ENCODE data around the gene INSC. TPM values are rescaled to one million over a fixed set of nuclear protein-coding genes. Genes with fewer than 3 reads are reported as not detected.

INSC gene
- polyA plus RNA-seq, 3 donors from 2014 or later: 0.59 to 1.4 TPM; not detected in 1

GRCh38 chr11:15233371-15234165 is 118.8 kb downstream of the INSC start:
- no peaks in the 10 kb centered on the region for H3K9me3 Mint-ChIP-seq
- no peak overlapping the region for H3K27ac Mint-ChIP-seq
- no peaks in the 10 kb centered on the region for H3K4me1 Mint-ChIP-seq
- H3K4me3 Mint-ChIP-seq: no peak overlapping the region
- no peaks in the 10 kb centered on the region for H3K36me3 Mint-ChIP-seq
- no peak for DNase-seq
- peaks cover 0 to 6% (median 2%) of the 10 kb centered on the region in 3 donors for H3K27me3 Mint-ChIP-seq (ENCODE audit: low read depth in 3 of 3)

- Mint-ChIP-seq H3K27me3 (ENCODE audit: low read depth in 3 of 3) (peaks cover 0 to 6% (median 0%) of the 10 kb centered on the region in 3 donors), H3K27ac (no peak overlapping the region), H3K9me3 (no peaks in the 10 kb centered on the region), H3K4me1 (no peaks in the 10 kb centered on the region), H3K36me3 (no peaks in the 10 kb centered on the region), H3K4me3 (no peak overlapping the region)
- DNase-seq: no peak
Measured at GRCh38 chr11:15234796-15235195, 120.1 kb downstream of the INSC start.

GRCh38 chr11:15236559-15236958 is 121.8 kb downstream of the INSC start:
- no peaks in the 10 kb centered on the region for H3K36me3 Mint-ChIP-seq
- H3K27ac Mint-ChIP-seq: no peak overlapping the region
- H3K9me3 Mint-ChIP-seq: no peaks in the 10 kb centered on the region
- no peak overlapping the region for H3K4me3 Mint-ChIP-seq
- peaks cover 0 to 7% (median 0%) of the 10 kb centered on the region in 3 donors for H3K27me3 Mint-ChIP-seq (ENCODE audit: low read depth in 3 of 3)
- H3K4me1 Mint-ChIP-seq: no peaks in the 10 kb centered on the region
- DNase-seq: no peak

- H3K4me3 Mint-ChIP-seq: no peak overlapping the region
- no peaks in the 10 kb centered on the region for H3K36me3 Mint-ChIP-seq
- H3K4me1 Mint-ChIP-seq: no peaks in the 10 kb centered on the region
- no peak overlapping the region for H3K27ac Mint-ChIP-seq
- H3K27me3 Mint-ChIP-seq (ENCODE audit: low read depth in 3 of 3): peaks cover 1 to 4% (median 3%) of the 10 kb centered on the region in 3 donors
- H3K9me3 Mint-ChIP-seq: peaks cover 0 to under 1% (median 0%) of the 10 kb centered on the region in 6 donors
- DNase-seq: no peak
Measured at GRCh38 chr11:15238856-15239255, 124.1 kb downstream of the INSC start.

GRCh38 chr11:15248749-15249148 is 134.0 kb downstream of the INSC start:
- no peak overlapping the region for H3K27ac Mint-ChIP-seq
- H3K4me3 Mint-ChIP-seq: no peak overlapping the region
- H3K27me3 Mint-ChIP-seq (ENCODE audit: low read depth in 3 of 3): peaks cover 2 to 7% (median 2%) of the 10 kb centered on the region in 3 donors
- no peak for DNase-seq
- no peaks in the 10 kb centered on the region for H3K36me3 Mint-ChIP-seq
- peaks cover 0 to 2% (median 0%) of the 10 kb centered on the region in 6 donors for H3K9me3 Mint-ChIP-seq
- H3K4me1 Mint-ChIP-seq: no peaks in the 10 kb centered on the region

- no peaks in the 10 kb centered on the region for H3K4me1 Mint-ChIP-seq
- peaks cover 3 to 10% (median 7%) of the 10 kb centered on the region in 3 donors for H3K27me3 Mint-ChIP-seq (ENCODE audit: low read depth in 3 of 3)
Measured at GRCh38 chr11:15258433-15259165, 143.9 kb downstream of the INSC start.

GRCh38 chr11:15266999-15267398 is 152.3 kb downstream of the INSC start:
- no peaks in the 10 kb centered on the region for H3K4me1 Mint-ChIP-seq
- H3K27me3 Mint-ChIP-seq (ENCODE audit: low read depth in 3 of 3): peaks cover 0 to 4% (median 0%) of the 10 kb centered on the region in 3 donors
- H3K9me3 Mint-ChIP-seq: peaks cover 1 to 25% (median 12%) of the 10 kb centered on the region in 6 donors
- H3K27ac Mint-ChIP-seq: no peak overlapping the region
- no peaks in the 10 kb centered on the region for H3K36me3 Mint-ChIP-seq
- H3K4me3 Mint-ChIP-seq: no peak overlapping the region
- DNase-seq: no peak

More at GRCh38 chr11:15258433-15259165, 143.9 kb downstream of the INSC start:
- no peak overlapping the region for H3K27ac Mint-ChIP-seq
- H3K36me3 Mint-ChIP-seq: no peaks in the 10 kb centered on the region
- H3K9me3 Mint-ChIP-seq: no peaks in the 10 kb centered on the region
- no peak overlapping the region for H3K4me3 Mint-ChIP-seq
- DNase-seq: no peak

- DNase-seq: no peak
- Mint-ChIP-seq H3K9me3 (peaks cover 1 to 25% (median 13%) of the 10 kb centered on the region in 6 donors), H3K4me1 (no peaks in the 10 kb centered on the region), H3K27me3 (ENCODE audit: low read depth in 3 of 3) (no peaks in the 10 kb centered on the region), H3K36me3 (no peaks in the 10 kb centered on the region), H3K4me3 (no peak overlapping the region), H3K27ac (no peak overlapping the region)
Measured at GRCh38 chr11:15268598-15268997, 153.9 kb downstream of the INSC start.

GRCh38 chr11:15275141-15275540 is 160.4 kb downstream of the INSC start:
- no peak for DNase-seq
- H3K27ac Mint-ChIP-seq: no peak overlapping the region
- no peaks in the 10 kb centered on the region for H3K4me1 Mint-ChIP-seq

GRCh38 chr11:15276621-15277020 is 161.9 kb downstream of the INSC start:
- peaks cover 0 to 4% (median 0%) of the 10 kb centered on the region in 6 donors for H3K9me3 Mint-ChIP-seq
- H3K36me3 Mint-ChIP-seq: no peaks in the 10 kb centered on the region
- H3K4me3 Mint-ChIP-seq: no peak overlapping the region
- H3K27me3 Mint-ChIP-seq (ENCODE audit: low read depth in 3 of 3): peaks cover 3 to 9% (median 4%) of the 10 kb centered on the region in 3 donors
- DNase-seq: no peak
- no peak overlapping the region for H3K27ac Mint-ChIP-seq
- no peaks in the 10 kb centered on the region for H3K4me1 Mint-ChIP-seq

More at GRCh38 chr11:15275141-15275540, 160.4 kb downstream of the INSC start:
- H3K4me3 Mint-ChIP-seq: no peak overlapping the region
- H3K9me3 Mint-ChIP-seq: peaks cover 0 to 4% (median 0%) of the 10 kb centered on the region in 6 donors
- H3K36me3 Mint-ChIP-seq: no peaks in the 10 kb centered on the region
- H3K27me3 Mint-ChIP-seq (ENCODE audit: low read depth in 3 of 3): peaks cover 2 to 6% (median 3%) of the 10 kb centered on the region in 3 donors

GRCh38 chr11:15278128-15278527 is 163.4 kb downstream of the INSC start:
- H3K4me3 Mint-ChIP-seq: no peak overlapping the region
- H3K27ac Mint-ChIP-seq: no peak overlapping the region
- H3K4me1 Mint-ChIP-seq: no peaks in the 10 kb centered on the region
- H3K27me3 Mint-ChIP-seq (ENCODE audit: low read depth in 3 of 3): peaks cover 3 to 9% (median 8%) of the 10 kb centered on the region in 3 donors
- no peak for DNase-seq
- H3K9me3 Mint-ChIP-seq: peaks cover 0 to 5% (median 0%) of the 10 kb centered on the region in 6 donors
- no peaks in the 10 kb centered on the region for H3K36me3 Mint-ChIP-seq

- DNase-seq: no peak
- Mint-ChIP-seq H3K36me3 (no peaks in the 10 kb centered on the region), H3K27me3 (ENCODE audit: low read depth in 3 of 3) (peaks cover under 1 to 7% (median 3%) of the 10 kb centered on the region in 3 donors), H3K4me1 (no peaks in the 10 kb centered on the region), H3K9me3 (peaks cover 0 to 3% (median 0%) of the 10 kb centered on the region in 6 donors), H3K27ac (no peak overlapping the region), H3K4me3 (no peak overlapping the region)
Measured at GRCh38 chr11:15280393-15280792, 165.7 kb downstream of the INSC start.

GRCh38 chr11:15282754-15283153 is 168.0 kb downstream of the INSC start:
- Mint-ChIP-seq H3K27ac (no peak overlapping the region), H3K4me1 (no peaks in the 10 kb centered on the region), H3K27me3 (ENCODE audit: low read depth in 3 of 3) (peaks cover 0 to 7% (median 3%) of the 10 kb centered on the region in 3 donors), H3K9me3 (peaks cover 0 to 3% (median 0%) of the 10 kb centered on the region in 6 donors), H3K4me3 (no peak overlapping the region), H3K36me3 (no peaks in the 10 kb centered on the region)
- DNase-seq: no peak

- Mint-ChIP-seq H3K27ac (no peak overlapping the region), H3K36me3 (no peaks in the 10 kb centered on the region), H3K4me3 (no peak overlapping the region), H3K9me3 (peaks cover 0 to 3% (median 2%) of the 10 kb centered on the region in 6 donors), H3K4me1 (no peaks in the 10 kb centered on the region), H3K27me3 (ENCODE audit: low read depth in 3 of 3) (peaks cover 0 to 5% (median 2%) of the 10 kb centered on the region in 3 donors)
- DNase-seq: no peak
Measured at GRCh38 chr11:15286465-15286864, 171.7 kb downstream of the INSC start.
